ENCODE measurements around the gene ADRA2C.

Gene ADRA2C

GRCh38 chr4:3766785-3767569, 792 bp downstream of the ADRA2C start:
- no peak for TF ChIP-seq CTCF (IDR thresholded peaks at IDR 0.05)
- Histone ChIP-seq H3K4me3 (ENCODE audit: low read depth, low read length) (no peak overlapping the region), H3K9ac (no peak overlapping the region)

GRCh38 chr4:3767570-3768288, 1.5 kb downstream of the ADRA2C start:
- no peak overlapping the region for H3K4me3 ChIP-seq (ENCODE audit: low read depth, low read length)
- no peak overlapping the region for H3K4me2 ChIP-seq (ENCODE audit: low read length)
- H3K9me3 ChIP-seq (ENCODE audit: control insufficient read depth, low read length): no peaks in the 10 kb centered on the region
- TF ChIP-seq CTCF (IDR thresholded peaks at IDR 0.05): no peak
- no peak overlapping the region for H3K27ac ChIP-seq
- no peaks in the 10 kb centered on the region for H3K4me1 ChIP-seq
- no peak overlapping the region for H2AFZ ChIP-seq
- no peak overlapping the region for H3K9ac ChIP-seq
- peaks cover 5% of the 10 kb centered on the region for H3K27me3 ChIP-seq (ENCODE audit: control insufficient read depth, insufficient read depth, low read length)
- no peaks in the 10 kb centered on the region for H3K36me3 ChIP-seq (ENCODE audit: control insufficient read depth, insufficient read depth, low read length)
- no peaks in the 10 kb centered on the region for H3K79me2 ChIP-seq

More at GRCh38 chr4:3766785-3767569, 792 bp downstream of the ADRA2C start:
- Histone ChIP-seq H3K36me3 (ENCODE audit: control insufficient read depth, insufficient read depth, low read length) (no peaks in the 10 kb centered on the region), H3K27ac (no peak overlapping the region), H3K79me2 (no peaks in the 10 kb centered on the region), H2AFZ (no peak overlapping the region), H3K27me3 (ENCODE audit: control insufficient read depth, insufficient read depth, low read length) (peaks cover 5% of the 10 kb centered on the region), H3K4me1 (no peaks in the 10 kb centered on the region), H3K4me2 (ENCODE audit: low read length) (no peak overlapping the region), H3K9me3 (ENCODE audit: control insufficient read depth, low read length) (no peaks in the 10 kb centered on the region)

GRCh38 chr4:3768842-3769641, 2.9 kb downstream of the ADRA2C start:
- Histone ChIP-seq H3K4me3 (ENCODE audit: low read depth, low read length) (no peak overlapping the region), H3K9me3 (ENCODE audit: control insufficient read depth, low read length) (no peaks in the 10 kb centered on the region), H3K36me3 (ENCODE audit: control insufficient read depth, insufficient read depth, low read length) (no peaks in the 10 kb centered on the region), H3K4me1 (no peaks in the 10 kb centered on the region), H3K27me3 (ENCODE audit: control insufficient read depth, insufficient read depth, low read length) (peaks cover 5% of the 10 kb centered on the region), H3K4me2 (ENCODE audit: low read length) (no peak overlapping the region), H3K9ac (no peak overlapping the region), H2AFZ (no peak overlapping the region), H3K27ac (no peak overlapping the region), H3K79me2 (no peaks in the 10 kb centered on the region)
- TF ChIP-seq CTCF (IDR thresholded peaks at IDR 0.05): no peak

GRCh38 chr4:3769642-3770184, 3.5 kb downstream of the ADRA2C start:
- no peak overlapping the region for H3K27ac ChIP-seq
- no peaks in the 10 kb centered on the region for H3K36me3 ChIP-seq (ENCODE audit: control insufficient read depth, insufficient read depth, low read length)
- no peak overlapping the region for H3K9ac ChIP-seq
- H3K79me2 ChIP-seq: no peaks in the 10 kb centered on the region
- no peak overlapping the region for H3K4me2 ChIP-seq (ENCODE audit: low read length)
- peaks cover 5% of the 10 kb centered on the region for H3K27me3 ChIP-seq (ENCODE audit: control insufficient read depth, insufficient read depth, low read length)
- H3K4me3 ChIP-seq (ENCODE audit: low read depth, low read length): no peak overlapping the region
- H3K4me1 ChIP-seq: no peaks in the 10 kb centered on the region
- H2AFZ ChIP-seq: no peak overlapping the region
- no peak for TF ChIP-seq CTCF (IDR thresholded peaks at IDR 0.05)
- H3K9me3 ChIP-seq (ENCODE audit: control insufficient read depth, low read length): no peaks in the 10 kb centered on the region

Measured in parathyroid adenoma (tissue), 2 donors.